Measurements from ENCODE around the gene ATP5MC3. TPM values are rescaled to one million over a fixed set of nuclear protein-coding genes. Genes with fewer than 3 reads are reported as not detected.
A peak's percentile ranks its signal among the peaks of the same experiment; 100 is the strongest.

Gene ATP5MC3
- total and polyA plus RNA-seq, 10 of the 15 experiments (the other 5 are each of a cell fraction or from before 2014, with no cell fraction given), result 308 to 1,196 (median 550) TPM

GRCh38 chr2:175170659-175171304 lies 10.7 kb downstream of the ATP5MC3 start:
- ATAC-seq, result no peak
- Histone ChIP-seq H3K27me3 (replicated peaks in 1 of 2; ENCODE audit: control insufficient read depth in 2 of 2, insufficient read depth in 2 of 2, low read length in 1 of 2) (no peaks in the 10 kb centered on the region), H4K20me1 (ENCODE audit: control insufficient read depth, insufficient read depth) (no peaks in the 10 kb centered on the region), H3K9ac (ENCODE audit: control insufficient read depth, insufficient read depth, low read length) (no peak overlapping the region), H3K9me3 (replicated peaks; ENCODE audit: control insufficient read depth, insufficient read depth, low read length) (no peaks in the 10 kb centered on the region; the same call in 2 of the 3 replicates), H3K36me3 (ENCODE audit: control insufficient read depth in 2 of 2, insufficient read depth in 2 of 2, low read length in 1 of 2) (peaks cover 0 to 7% of the 10 kb centered on the region in 2 experiments; a peak in 2 of 4 replicates), H3K4me2 (ENCODE audit: control insufficient read depth, insufficient read depth) (no peak overlapping the region), H3K4me1 (ENCODE audit: control insufficient read depth, insufficient read depth, low read length) (peaks cover 3% of the 10 kb centered on the region; the same call in 1 of the 2 replicates), H3K27ac (ENCODE audit: control insufficient read depth, insufficient read depth) (peak overlapping the region; percentile 33; the same call in 1 of the 2 replicates), H2AFZ (ENCODE audit: control insufficient read depth, low read depth, low read length) (no peak overlapping the region), H3K4me3 (no peak overlapping the region), H3K79me2 (ENCODE audit: control insufficient read depth, insufficient read depth, low read length) (peaks cover 27% of the 10 kb centered on the region)
- intact Hi-C loops (cut with micrococcal nuclease; ENCODE audit: unreplicated experiment) (no loop called here), in situ Hi-C loops (cut with MboI) (no loop called here)
- WGBS (ENCODE audit: insufficient coverage, insufficient replicate concordance, low lambda C conversion rate, missing lambda C conversion rate), result 93% methylated on average over 3 of the region's 3 CpGs
- RAD21 ChIA-PET (ENCODE audit: unreplicated experiment), result interaction anchor here (0.9 kb wide), 1 partner anchor 34 kb away, joined by 3 read pairs; no protein-coding TSS in a partner anchor
- BruUV-seq (replicated peaks), result no TSS peak
- SMC1A ChIA-PET (ENCODE audit: uncharacterized antibody, unreplicated experiment), result interaction anchor here (1.5 kb wide), 1 partner anchor 9 kb away, joined by 5 read pairs; no protein-coding TSS in a partner anchor
- DNase-seq (ENCODE audit: low read depth, low spot score), result no peak
- TF ChIP-seq GABPA (IDR thresholded peaks at IDR 0.05; ENCODE audit: low read depth), result no peak
- TF ChIP-seq SIX5 (IDR thresholded peaks at IDR 0.05; ENCODE audit: low read depth, low read length, severe bottlenecking), result no peak
- TF ChIP-seq SREBF2 (IDR thresholded peaks at IDR 0.05; ENCODE audit: low read length), result no peak
- TF ChIP-seq BACH1 (IDR thresholded peaks at IDR 0.05; ENCODE audit: borderline replicate concordance), result no peak
- TF ChIP-seq HDAC2 (IDR thresholded peaks at IDR 0.05), result no peak
- no peak for TF ChIP-seq IKZF1 (conservative IDR thresholded peaks at IDR 0.05)
- TF ChIP-seq CBX5 (IDR thresholded peaks at IDR 0.05; ENCODE audit: low read depth), result no peak
- no peak for TF ChIP-seq JUNB (IDR thresholded peaks at IDR 0.05)
- no peak for TF ChIP-seq RBBP5 (conservative IDR thresholded peaks at IDR 0.05)
- CTCF ChIA-PET, result interaction anchor here (1.7 kb wide), 1 partner anchor 35 kb away, joined by 4 read pairs; no protein-coding TSS in a partner anchor
- FAIRE-seq, result no peak
- POLR2A ChIA-PET, result interaction anchor here (0.6 kb wide), 1 partner anchor 11 kb away, joined by 5 read pairs; no protein-coding TSS in a partner anchor
